ENCODE results near the gene EXO5.

Gene EXO5

GRCh38 chr1:40564913-40565312 lies 56.3 kb downstream of the EXO5 start:
- DNase-seq = no peak
- TF ChIP-seq GATA1 (IDR thresholded peaks at IDR 0.05; ENCODE audit: low read depth, low read length) (no peak), POLR2A (IDR thresholded peaks at IDR 0.05; ENCODE audit: low read length) (no peak)

All from erythroblast (primary cell).